GM18526 (cell line): ENCODE measurements around the gene KLK10.

Experiments
- POLR2A ChIP-seq: IDR thresholded peaks from 3 replicates; pipeline ENCODE4 v1.6.1; 2011; ENCODE audit not compliant: insufficient read length; ENCODE audit errors: extremely low read depth

KLK10 gene

DNA sequence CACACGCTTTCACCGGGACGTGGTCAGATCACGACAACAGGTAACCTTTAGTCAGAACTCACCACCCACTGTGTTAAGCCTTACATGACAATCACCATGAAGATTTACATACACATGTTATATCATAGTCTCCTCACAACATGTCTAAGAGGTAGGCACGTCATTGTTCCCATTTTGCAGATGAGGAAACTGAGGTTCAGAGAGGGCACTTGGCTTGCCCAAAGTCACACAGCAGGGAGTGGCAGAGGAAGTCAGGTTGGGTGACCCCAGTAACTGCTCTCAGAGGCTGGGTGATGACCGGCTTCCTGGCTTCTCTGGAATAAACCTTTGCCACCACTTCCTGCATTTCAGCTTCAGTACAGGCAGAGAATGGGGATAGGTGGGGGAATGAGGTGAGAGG, 5.3 kb downstream of the KLK10 start:
- TF ChIP-seq POLR2A: no peak

GRCh38 chr19:51012661-51013190, 6.8 kb downstream of the KLK10 start:
- no peak for TF ChIP-seq POLR2A

DNA sequence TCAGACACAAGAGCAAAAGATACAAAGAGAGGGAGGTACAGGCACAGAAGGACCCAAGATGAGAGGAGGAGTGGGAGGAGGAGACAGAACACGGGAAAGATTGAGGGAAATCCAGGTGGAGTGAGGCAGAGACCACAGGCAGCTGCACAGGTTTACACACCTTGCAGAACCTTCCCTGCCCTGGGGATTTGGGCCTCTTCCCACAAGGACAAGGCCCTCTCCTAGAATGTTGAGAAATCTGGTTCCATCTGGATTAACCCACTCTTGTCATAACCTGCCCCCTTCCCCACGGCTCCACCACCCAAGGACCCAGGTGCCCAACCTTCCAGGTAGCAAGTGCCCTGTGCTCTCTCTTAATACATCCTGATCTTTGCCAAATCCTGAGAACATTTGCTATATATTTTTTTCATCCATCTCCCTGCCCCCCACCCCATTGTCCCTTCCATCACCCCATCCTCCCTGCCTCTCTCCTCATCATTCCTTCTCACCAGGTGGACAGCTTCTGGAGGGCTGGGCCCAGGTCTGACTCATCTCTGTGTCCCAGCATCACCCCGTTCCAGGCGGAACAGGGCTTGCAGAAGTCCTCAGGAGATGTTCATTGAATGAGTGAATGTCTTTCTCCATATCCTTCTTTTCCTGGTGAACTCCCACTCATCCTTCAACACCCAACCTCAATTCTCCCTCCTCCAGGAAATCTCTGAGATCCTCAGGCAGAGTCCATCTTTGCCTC, 9.3 kb downstream of the KLK10 start:
- no peak for TF ChIP-seq POLR2A

- TF ChIP-seq POLR2A: no peak
Observed at GRCh38 chr19:51009061-51009891, 10.2 kb downstream of the KLK10 start.

DNA sequence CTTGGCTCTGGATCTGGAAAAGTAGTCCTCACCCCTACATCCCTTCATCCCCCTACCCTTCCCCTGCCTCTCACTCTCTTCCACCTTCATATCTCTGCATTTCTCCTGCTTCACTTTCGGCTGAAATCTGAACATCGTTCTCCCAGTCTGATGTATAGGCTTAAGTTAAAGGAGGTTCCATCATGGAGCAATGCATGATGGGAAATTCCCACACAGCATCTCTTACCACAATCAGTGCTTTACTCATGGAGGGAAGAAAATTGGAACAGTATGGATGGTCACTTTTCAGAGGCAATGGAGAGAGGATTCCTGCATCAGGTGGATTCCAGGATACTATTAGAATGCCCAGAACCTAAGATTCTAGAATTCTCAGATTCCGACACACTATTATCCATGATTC, 12.0 kb downstream of the KLK10 start:
- no peak for TF ChIP-seq POLR2A

DNA sequence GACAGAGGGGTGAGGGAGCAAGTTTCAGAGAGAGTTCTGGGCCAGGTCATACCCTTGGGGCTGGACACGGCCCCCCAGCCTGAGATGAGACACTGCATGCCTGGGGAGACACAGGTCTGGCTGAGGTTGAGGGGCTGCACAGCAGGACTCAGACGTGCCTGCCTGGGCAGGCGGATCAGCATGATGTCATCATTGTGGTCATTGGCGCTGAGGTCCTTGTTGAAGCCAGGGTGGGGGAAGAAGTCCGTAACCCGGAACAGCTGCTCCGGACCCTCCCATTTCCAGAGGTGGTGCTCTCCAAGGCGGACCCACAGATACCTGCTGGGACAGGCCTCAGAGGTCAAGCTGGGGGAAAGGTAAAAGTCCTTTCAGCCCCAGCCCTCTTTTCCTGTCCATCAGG, 13.1 kb downstream of the KLK10 start:
- no peak for TF ChIP-seq POLR2A

GRCh38 chr19:51005248-51005647, 14.3 kb downstream of the KLK10 start:
- no peak for TF ChIP-seq POLR2A

- no peak for TF ChIP-seq POLR2A
Observed at GRCh38 chr19:51003316-51003715, 16.2 kb downstream of the KLK10 start.

DNA sequence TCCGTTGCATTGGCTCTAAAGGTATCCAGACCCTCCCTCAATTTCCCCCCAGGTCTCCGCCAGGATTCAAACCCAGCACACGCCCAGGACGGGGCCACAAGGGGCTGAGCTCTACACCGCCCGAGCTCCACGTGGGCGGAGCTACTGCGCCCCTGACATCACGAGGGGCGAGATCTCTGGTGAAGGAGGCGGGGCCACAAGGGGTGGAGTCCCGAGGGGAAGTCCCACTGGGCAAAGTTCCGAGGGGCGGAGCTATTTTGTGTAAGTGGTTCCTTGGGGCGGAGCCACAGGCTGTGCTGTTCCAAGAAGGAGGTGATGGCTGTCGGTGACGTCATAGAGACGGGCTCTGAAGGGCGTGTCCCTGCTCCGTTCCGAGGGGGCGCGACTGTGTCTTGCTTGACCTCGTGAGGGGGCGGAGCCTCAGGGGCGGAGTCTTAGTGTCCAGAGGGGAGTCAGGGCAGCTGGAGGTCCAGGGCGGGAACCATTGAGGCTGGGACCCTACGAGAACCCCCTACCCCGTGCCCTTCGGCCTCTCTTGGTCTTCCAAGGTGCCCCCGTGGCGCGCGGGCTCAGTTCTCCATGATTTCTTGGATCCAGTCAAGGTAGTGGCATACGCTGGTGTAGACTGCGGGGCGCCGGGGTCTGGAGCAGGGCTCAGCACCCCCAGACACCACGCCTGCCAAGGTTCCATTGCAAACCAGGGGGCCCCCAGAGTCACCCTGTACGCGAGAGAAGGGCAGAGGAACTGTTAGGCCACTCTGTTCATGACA, 16.8 kb downstream of the KLK10 start:
- TF ChIP-seq POLR2A: no peak

- no peak for TF ChIP-seq POLR2A
Observed at GRCh38 chr19:51002089-51002532, 17.4 kb downstream of the KLK10 start.

DNA sequence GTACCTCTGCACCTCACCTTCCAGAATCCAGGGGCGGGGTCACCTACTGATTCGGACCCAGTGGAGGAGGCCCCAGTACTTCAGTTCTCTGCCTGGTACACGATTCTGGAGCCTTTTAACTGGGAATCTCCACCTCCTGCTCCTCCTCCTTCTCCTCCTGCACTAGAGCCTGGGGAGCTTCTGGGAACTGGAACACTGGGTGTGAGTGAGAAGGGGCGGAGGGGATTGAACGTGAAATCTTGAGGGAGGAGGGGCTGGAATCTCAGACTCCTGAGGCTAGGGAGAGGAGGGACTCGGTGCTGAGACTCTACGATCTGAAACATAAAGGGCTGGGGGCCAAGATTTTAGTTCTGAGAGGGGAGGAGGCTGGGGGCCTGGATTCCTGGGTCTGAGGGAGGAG, 18.0 kb downstream of the KLK10 start, which contains the start of gene KLK8:
Gene KLK8 (minus strand): TSS at position 90 of the 400 bp plus-strand sequence. CDS start 437 bp downstream, outside the sequence.
- no peak for TF ChIP-seq POLR2A

GRCh38 chr19:51000981-51001380, 18.5 kb downstream of the KLK10 start:
- no peak for TF ChIP-seq POLR2A

- TF ChIP-seq POLR2A: no peak
Observed at GRCh38 chr19:51000426-51000825, 19.1 kb downstream of the KLK10 start.

- no peak for TF ChIP-seq POLR2A
Observed at GRCh38 chr19:50998686-50999085, 20.8 kb downstream of the KLK10 start.

DNA sequence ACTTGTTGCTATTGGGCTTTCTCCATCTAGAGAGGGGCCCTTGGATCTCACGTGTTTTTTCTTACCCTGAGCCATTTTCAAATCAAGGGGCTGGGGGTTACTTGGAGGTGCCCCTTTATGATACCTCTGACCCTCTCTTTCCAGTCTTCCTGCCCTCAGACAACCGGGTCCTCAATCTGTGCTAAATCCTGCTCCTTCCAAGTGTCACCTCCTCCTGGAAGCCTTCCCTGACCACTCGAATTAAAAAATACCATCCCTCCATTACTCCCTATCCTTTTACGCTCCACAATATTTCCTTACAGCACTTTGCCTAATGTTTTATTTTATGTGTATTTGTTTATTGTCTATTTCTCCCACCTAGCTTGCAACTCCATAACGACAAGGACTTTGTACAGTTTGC, 21.4 kb downstream of the KLK10 start:
- TF ChIP-seq POLR2A: no peak

GRCh38 chr19:50994129-50994528, 25.4 kb downstream of the KLK10 start:
- TF ChIP-seq POLR2A: no peak

- no peak for TF ChIP-seq POLR2A
Observed at GRCh38 chr19:50992666-50993035, 26.9 kb downstream of the KLK10 start.
